ENCODE data around the gene LIN7B.

The LIN7B gene

GRCh38 chr19:49113762-49114629 is at the start of gene LIN7B:
Gene LIN7B, plus strand, starts transcription at chr19:49114370. Its CDS starts 35 bp downstream, at chr19:49114405.
- DNase-seq, result peak; percentile 81

GRCh38 chr19:49064768-49065611 is 49.2 kb upstream of the LIN7B start, which contains the start of gene NTF4:
Gene NTF4, minus strand, starts transcription at chr19:49064818. Its CDS starts 2,821 bp downstream, at chr19:49061997.
- DNase-seq, result peak; percentile 66

DNA sequence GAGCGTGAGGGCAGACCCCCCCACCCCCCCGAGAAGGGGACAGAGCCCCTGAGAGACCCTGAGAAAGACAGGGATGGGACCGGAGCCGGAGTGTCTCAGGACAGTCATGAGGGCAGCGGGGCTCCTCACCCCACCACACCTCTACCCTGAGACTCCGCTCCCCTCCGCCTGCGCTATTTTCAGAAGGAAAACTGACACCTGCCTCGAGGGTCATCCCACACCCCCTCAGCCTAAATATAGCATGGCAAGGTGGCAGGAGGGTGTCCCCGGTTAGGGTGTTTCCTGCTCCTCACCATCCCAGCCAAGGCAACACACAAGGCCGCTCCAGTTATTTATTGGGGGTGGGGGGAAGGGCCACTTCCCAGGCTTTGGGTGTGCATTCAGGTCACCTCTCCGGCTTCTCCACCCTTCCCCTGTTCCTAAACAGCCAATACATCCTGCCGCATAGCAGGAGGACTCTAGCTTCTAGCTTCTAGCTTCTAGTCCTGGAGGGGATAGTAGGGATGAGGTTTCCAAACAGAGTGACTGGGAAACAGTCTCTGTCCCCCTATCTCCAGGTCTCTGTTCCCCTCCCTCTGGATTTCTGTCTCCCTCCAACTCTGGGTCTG is 48.2 kb upstream of the LIN7B start:
- peak; percentile 17 for DNase-seq

DNA sequence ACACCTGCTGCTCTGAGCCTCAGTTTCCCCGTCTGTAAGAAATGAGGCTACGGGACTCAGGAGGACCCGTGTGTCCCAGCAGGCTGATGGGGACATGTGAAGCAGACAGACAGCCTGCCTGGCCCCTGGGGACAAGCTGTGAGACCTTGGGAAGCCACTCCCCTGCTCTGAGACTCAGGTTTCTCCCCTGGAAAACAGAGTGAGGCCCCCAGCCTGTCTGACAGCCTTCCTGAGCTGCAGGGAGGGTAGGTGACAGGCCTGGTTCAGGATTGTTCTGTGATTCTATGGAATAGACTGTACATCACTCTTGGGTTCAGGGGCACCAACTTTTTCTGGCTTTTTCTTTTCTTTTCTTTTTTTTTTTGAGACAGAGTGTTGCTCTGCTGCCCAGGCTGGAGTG is 46.6 kb upstream of the LIN7B start:
- no peak for DNase-seq

GRCh38 chr19:49069026-49069425 is 45.1 kb upstream of the LIN7B start:
- no peak for DNase-seq

DNA sequence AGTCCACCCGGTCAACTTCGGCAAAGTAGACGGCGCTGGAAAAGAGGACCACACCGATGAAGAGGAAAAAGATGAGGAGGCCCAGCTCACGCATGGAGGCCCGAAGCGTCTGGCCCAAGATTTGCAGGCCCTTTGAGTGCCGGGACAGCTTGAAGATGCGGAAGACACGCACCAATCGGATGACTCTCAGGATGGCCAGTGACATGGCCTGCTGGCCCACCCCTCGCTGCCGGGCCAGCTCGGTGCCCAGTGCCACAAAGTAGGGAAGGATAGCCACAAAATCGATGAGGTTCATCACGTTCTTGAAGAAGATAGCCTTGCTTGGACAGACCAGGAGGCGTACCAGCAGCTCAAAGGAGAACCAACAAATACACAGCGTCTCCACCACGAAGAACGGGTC is 43.8 kb upstream of the LIN7B start:
- DNase-seq, result no peak

DNA sequence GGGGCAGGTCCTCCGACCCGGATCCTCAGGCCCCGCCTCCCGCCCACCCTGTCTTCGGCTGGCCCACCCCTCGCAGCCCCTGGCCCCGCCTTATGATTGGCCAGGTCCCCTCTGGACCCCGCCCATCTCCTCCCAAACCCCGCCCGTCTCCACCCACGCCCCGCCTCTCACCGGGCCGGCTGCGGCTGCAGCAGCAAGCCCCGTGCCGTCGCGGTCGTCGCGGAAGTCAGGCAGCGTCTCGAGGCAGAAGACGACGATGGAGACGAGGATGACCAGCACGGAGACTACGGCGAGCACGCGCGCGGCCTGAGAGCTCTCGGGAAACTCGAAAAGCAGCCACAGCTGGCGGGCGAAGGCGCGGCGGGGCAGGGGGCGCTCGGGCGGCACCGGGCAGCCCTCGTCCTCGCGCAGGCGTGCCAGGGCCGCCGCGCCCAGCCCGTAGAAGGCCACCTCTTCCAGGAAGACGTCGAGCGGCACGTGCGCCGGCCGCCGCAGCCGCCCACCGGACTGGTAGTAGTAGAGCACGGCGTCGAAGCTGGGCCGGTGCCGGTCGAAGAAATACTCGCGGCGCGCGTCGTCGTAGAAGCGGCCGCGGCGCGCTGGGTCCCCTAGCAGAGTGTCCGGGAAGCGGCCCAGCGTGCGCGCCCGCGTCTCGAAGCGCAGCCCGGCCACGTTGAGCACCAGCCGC is 42.2 kb upstream of the LIN7B start:
- DNase-seq, result peak; percentile 41

DNA sequence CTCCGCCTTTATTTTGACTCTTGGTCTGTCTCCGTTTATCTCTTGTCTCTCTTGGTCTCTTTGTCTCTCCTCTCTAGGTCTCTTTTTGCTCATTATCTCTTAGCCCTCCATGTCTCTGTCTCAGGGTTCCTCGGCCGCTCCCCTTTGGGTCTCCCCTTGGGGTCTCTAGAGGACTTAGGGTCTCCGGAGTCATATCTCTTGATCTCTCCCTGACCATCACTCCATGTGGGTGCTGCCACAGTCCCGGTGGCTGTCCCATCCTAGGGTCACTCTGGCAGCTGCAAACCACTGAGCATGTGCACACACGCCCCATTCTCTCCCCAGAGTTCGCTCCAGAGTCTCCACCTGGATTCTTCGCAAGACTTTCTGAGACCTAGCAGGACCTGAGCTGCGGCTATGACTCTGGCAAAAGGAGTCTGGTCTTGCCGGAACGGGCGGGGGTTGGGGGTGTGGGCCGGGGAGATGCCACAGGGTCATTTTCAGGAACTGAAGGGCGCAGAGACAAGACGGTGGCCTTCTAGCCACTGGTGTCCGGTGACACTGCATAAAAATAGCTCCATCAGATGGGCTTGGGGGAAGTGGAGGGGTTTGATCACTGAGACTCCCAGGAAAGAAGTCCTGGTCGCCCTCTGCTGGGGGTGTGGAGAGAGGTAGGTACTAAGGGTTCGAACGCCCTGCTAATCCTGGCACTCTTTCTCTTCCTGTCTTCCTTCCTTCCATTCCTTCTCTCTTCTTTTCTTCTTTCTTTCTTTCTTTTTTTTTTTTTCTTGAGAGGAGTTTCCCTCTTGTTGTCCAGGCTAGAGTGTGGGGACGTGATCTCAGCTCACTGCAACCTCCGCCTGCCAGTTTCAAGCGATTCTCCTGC is 40.4 kb upstream of the LIN7B start:
- DNase-seq, result peak; percentile 56

- DNase-seq, result peak; percentile 80
These were observed 39.3 kb upstream of the LIN7B start for GRCh38 chr19:49074869-49075268.

DNA sequence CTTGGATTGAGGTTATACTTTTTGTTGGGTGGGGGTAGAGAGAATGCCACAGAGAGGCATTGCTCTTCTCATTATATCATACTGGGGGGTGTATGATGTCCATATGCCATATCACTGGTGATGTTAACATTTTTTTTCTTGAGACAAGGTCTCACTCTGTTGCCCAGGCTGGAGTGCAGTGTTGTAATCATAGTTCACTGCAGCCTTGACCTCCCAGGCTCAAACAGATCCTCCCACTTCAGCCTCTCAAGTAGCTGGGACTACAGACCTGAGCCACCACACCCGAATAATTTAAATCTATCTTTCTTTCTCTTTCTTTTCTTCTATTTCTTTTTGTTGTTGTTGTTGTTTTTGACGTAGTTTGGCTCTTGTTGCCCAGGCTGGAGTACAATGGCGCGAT is 33.8 kb upstream of the LIN7B start:
- DNase-seq, result no peak

DNA sequence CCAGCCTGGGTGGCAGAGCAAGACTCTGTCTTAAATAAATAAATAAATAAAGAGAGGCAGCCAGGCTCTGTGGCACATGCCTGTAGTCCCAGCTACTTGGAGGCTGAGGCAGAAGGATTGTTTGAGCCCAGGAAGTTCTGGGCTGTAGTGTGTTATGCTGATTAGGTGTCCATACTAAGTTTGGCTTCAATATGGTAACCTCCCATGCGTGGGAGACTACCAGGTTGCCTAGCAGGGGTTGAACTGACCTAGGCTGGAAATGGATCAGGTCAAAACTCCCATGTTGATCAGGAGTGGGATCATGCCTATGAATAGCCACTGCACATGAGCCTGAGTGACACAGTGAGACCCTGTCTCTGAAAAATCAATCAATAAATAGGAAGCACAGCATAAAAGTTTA is 32.9 kb upstream of the LIN7B start:
- DNase-seq, result no peak

- peak; percentile 46 for DNase-seq
These were observed 29.8 kb upstream of the LIN7B start for GRCh38 chr19:49084206-49085019.

DNA sequence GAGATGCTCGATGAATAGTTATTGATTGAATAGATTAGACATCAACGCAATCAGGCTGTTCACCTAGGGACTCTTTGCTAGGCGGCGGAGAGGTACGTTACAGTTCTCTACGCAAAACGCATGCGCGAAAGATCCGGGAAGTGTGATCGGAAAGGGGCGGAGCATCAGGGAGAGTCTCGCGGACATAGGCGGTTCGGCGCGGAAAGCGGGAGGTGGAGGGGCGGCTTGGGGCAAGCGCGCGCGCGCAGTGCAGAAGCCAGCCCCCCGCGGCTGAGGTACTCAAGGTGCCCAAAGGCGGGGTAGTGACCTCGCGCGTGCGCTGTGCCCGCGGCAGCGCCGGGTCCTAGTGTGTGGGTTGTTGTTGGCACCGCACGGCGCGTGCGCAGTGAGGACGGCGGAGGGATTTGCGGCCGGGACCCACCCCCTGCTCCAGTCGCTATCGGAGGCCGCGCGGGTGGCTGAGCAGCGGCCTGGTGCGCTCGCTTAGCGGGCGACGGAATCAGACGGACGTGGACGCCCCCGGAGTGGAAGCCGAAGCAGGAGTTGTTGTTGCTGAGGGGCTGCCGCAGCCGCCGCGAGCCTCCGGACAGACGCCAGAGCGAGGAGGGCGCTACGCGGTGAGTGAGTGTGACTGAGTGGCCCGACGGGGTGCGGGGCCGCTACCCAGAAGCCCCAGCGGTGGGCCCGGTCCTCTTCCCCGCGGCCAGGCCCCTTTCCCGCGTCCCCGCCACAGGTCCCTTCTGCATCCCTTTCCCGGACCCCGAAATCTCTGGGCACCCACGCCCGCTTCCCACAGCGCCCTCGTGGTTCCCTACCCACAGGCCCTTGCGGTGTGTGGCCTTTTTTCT is 28.9 kb upstream of the LIN7B start, which contains the start of gene SNRNP70:
Gene SNRNP70, plus strand, starts transcription at position 432 of the 848 bp plus-strand sequence. CDS start 964 bp downstream, outside the sequence.
- peak; percentile 100 for DNase-seq

- DNase-seq, result peak; percentile 50
These were observed 28.3 kb upstream of the LIN7B start for GRCh38 chr19:49085868-49086232.

- DNase-seq, result no peak
These were observed 27.9 kb upstream of the LIN7B start for GRCh38 chr19:49086296-49086695.

- DNase-seq, result no peak
These were observed 22.7 kb upstream of the LIN7B start for GRCh38 chr19:49091391-49092038.

DNA sequence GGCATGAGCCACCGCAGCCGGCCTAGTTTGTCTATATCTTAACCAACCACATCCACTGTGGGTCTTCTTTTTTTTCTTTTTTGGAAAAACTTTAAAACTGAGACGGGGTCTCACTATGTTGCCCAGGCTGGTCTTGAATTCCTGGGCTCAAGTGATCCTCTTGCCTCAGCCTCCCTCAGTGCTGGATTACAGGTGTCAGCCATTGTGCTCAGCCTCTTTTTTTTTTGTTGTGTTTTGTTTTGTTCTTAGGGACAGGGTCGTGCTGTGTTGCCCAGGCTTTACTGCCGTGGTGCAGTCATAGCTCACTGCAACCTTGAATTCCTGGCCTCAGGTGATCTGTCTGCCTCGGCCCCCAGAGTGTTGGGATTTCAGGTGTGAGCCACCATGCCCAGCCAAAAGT is 21.5 kb upstream of the LIN7B start:
- no peak for DNase-seq

DNA sequence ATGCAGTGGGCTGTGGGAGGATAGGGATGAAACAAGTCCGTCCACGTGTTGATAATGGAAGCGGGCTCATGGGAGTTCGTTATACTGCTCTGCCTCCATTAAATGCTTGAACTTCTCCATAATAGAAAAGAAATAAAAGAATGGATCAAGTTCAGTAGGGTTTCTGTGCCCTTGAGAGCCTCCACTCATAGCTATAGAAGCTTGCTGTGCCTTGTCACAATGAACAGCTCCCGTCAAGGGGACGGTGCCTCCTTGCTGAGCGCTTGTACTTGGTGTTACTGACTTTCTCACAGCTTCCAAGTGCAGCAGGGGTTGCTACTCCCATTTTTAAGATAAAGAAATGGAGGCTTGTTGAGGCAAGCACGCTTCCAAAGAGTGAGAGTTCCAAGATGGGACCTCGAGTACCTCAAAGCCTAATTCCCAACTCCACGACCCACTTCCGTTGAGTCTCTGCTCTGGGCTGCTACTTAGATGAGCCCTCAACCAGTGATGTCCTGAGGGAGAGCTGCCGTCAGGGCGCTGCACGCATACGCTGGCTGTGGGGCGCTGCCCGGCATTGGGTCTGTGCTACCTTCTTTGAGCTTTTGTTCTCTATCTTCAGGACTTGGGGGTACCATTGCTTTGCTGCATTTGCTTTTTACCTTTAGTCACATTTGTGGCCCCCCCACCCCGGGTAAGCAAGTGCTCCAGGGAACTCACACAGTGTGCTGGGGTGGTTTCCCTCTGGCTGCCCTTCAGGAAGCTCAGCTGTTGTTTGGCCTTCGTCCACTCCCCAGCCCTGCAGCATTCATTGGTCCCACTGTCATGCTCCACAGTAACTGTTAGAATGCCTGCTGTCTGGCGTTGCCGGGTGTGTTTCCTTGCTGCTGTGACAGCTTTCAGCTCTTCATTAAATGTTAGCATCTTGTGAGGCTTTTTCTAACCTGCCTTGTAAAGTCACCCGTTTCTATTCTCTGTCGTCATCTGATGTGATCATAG is 19.4 kb upstream of the LIN7B start:
- no peak for DNase-seq

All from DMS53 (cell line).